Peyer's patch (tissue), 4 donors: ENCODE results near the gene CYP2F1. TPM values are rescaled to one million over a fixed set of nuclear protein-coding genes. Genes with fewer than 3 reads are reported as not detected.
A peak's percentile ranks its signal among the peaks of the same experiment; 100 is the strongest.

Experiments
- DNase-seq, 3 donors: peaks; one replicate each; pipeline ENCODE4 v3.0.0-alpha.2; 2017 to 2019
- H3K27ac ChIP-seq, 4 donors: fragments of 200-600 bp; sonication (generic); one replicate each; pipeline ENCODE4 v1.5.1; 2016 to 2019
- H3K27me3 ChIP-seq, 2 donors: fragments of 200-600 bp; sonication (generic); one replicate each; pipeline ENCODE4 v1.5.1; 2019
- H3K36me3 ChIP-seq, 3 donors: fragments of 200-600 bp; sonication (generic); one replicate each; pipeline ENCODE4 v1.5.1; 2016 to 2019
- H3K4me1 ChIP-seq, 4 donors: fragments of 200-600 bp; sonication (generic); one replicate each; pipeline ENCODE4 v1.5.1; 2016 to 2019
- H3K4me3 ChIP-seq, 4 donors: fragments of 200-600 bp; sonication (generic); 1 replicate in 3 of 4; 2 replicates in 1 of 4; pipeline ENCODE4 v1.5.1; 2016 to 2019; ENCODE audit warnings: mild to moderate bottlenecking in 1 of 4
- H3K9me3 ChIP-seq, 4 donors: fragments of 200-600 bp; sonication (generic); one replicate each; pipeline ENCODE4 v1.5.1; 2016 to 2019; ENCODE audit warnings: mild to moderate bottlenecking in 1 of 4
- POLR2A ChIP-seq, 2 donors: fragments of 450-650 bp; IDR thresholded peaks; one replicate each; pipeline ENCODE4 v1.5.1; 2017; ENCODE audit warnings: antibody characterized with exemption in 2 of 2, mild to moderate bottlenecking in 2 of 2, moderate library complexity in 2 of 2
- total RNA-seq, 4 donors: library from RNA; depleted of rRNA; stranded (reverse); fragments of >200 nt; gene quantifications; one replicate each; pipeline ENCODE4 v1.1.0, GENCODE V29; 2016
- TF ChIP-seq, protein P1 (sequence below), 6 experiments: fragments of 450-650 bp in 4 of 6; fragments of 200-600 bp in 2 of 6; sonication (generic) in 1 of 6; IDR thresholded peaks; one replicate each; pipeline ENCODE4 v1.5.1; 2017 to 2019; ENCODE audit warnings: antibody characterized with exemption in 6 of 6, mild to moderate bottlenecking in 3 of 6, moderate library complexity in 1 of 6

The CYP2F1 gene
- total RNA-seq, 4 donors from 2014 or later: not detected

DNA sequence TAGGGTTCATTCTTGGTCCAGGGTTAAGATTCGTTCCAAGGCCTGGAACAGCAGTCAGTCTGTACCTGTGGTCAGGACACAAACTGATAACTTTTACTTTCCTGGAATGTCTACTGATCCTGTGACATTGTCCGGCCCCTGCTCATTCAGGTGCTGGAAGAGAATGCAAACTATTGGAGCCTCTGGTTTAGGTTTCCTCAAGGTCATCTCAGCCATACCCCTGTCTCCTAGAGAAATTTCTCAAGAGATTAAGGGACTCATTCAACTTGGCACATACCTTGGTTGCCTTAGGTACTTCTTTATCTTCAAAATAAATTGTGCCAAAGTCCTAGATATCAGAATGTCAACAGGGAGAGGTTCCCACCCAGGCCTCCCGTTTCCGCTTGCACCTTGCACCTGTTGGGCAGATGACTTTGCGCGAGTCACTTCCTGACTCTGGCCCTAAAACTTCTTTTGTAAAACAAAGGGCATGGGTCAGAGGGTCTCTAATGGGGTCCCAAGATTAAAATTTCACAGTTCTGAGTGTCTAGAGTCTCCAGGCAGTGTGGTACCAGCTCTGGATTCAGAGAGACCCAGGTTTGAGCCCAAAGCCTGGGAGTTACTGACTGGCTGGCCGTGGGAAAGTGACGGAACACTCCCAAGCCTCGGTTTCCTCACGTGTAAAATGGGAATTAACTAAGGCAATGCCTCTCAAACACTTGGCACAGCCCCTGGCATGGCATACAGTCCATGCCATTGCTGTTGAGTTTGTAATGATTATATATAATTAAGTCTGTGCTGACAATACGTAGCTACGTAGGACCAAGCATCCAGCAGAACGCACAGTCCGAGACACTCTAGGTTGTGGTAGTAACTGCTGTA, 52.9 kb downstream of the CYP2F1 start:
- H3K9me3 ChIP-seq: no peaks in the 10 kb centered on the region
- peak overlapping the region in 3 of 4 donors; percentile 66 to 90 (median 90) for H3K27ac ChIP-seq
- no peak for TF ChIP-seq POLR2A (IDR thresholded peaks at IDR 0.05)
- TF ChIP-seq, protein P1, sequence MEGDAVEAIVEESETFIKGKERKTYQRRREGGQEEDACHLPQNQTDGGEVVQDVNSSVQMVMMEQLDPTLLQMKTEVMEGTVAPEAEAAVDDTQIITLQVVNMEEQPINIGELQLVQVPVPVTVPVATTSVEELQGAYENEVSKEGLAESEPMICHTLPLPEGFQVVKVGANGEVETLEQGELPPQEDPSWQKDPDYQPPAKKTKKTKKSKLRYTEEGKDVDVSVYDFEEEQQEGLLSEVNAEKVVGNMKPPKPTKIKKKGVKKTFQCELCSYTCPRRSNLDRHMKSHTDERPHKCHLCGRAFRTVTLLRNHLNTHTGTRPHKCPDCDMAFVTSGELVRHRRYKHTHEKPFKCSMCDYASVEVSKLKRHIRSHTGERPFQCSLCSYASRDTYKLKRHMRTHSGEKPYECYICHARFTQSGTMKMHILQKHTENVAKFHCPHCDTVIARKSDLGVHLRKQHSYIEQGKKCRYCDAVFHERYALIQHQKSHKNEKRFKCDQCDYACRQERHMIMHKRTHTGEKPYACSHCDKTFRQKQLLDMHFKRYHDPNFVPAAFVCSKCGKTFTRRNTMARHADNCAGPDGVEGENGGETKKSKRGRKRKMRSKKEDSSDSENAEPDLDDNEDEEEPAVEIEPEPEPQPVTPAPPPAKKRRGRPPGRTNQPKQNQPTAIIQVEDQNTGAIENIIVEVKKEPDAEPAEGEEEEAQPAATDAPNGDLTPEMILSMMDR (IDR thresholded peaks at IDR 0.05): no peak
- DNase-seq: peak in 2 of 3 donors; percentile 86 to 88
- H3K36me3 ChIP-seq: no peaks in the 10 kb centered on the region
- H3K4me3 ChIP-seq: no peak overlapping the region
- H3K4me1 ChIP-seq: peaks cover 0 to 9% (median 2%) of the 10 kb centered on the region in 4 donors
- H3K27me3 ChIP-seq: no peaks in the 10 kb centered on the region

DNA sequence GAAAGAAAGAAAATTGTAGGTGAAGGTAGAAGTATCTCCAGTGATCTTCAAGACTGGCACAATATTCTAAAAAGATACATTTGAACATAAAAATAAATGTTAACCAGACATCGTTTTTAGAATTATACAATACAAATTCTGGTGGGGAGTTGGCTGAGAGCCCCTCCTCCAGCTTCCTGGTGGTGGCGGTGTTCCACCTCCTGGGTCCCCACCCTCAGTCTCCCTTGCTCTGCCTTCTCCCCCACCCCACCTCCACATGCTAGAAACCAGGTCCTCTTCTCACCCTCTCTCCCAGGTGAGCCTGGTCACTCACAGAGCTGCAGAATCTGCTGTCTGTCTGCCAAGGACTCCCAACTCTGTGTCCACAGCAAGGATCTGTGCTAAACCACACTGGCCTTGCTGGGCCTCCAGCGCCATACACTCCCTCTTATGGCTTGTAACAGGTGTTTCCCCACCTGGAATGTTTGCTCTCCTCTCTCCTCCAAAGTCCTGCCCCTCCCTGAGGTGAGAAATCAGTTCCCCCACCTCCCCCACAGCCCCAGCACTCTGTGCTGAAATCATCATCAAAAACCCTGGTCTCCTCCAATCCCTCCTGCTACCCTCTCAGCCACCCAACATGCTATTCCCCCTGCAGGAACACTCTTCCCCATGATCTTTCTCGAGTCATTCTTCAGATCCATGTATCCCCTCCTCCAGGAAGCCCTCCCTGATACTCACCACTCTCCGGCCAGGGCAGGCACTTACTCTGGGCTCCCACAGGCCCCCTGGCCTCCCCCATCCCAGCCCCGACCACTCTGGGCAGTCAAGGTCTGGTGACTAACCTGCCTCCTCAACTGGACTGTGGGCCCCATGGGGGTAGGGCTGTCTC, 58.3 kb downstream of the CYP2F1 start:
- Histone ChIP-seq H3K4me1 (peaks cover 0 to 22% (median 0%) of the 10 kb centered on the region in 4 donors), H3K9me3 (no peaks in the 10 kb centered on the region), H3K4me3 (no peak overlapping the region), H3K36me3 (no peaks in the 10 kb centered on the region), H3K27me3 (no peaks in the 10 kb centered on the region), H3K27ac (peak overlapping the region in 3 of 4 donors; percentile 27 to 67 (median 59))
- TF ChIP-seq POLR2A (IDR thresholded peaks at IDR 0.05): no peak
- TF ChIP-seq, protein P1 (IDR thresholded peaks at IDR 0.05): no peak
- DNase-seq: no peak

DNA sequence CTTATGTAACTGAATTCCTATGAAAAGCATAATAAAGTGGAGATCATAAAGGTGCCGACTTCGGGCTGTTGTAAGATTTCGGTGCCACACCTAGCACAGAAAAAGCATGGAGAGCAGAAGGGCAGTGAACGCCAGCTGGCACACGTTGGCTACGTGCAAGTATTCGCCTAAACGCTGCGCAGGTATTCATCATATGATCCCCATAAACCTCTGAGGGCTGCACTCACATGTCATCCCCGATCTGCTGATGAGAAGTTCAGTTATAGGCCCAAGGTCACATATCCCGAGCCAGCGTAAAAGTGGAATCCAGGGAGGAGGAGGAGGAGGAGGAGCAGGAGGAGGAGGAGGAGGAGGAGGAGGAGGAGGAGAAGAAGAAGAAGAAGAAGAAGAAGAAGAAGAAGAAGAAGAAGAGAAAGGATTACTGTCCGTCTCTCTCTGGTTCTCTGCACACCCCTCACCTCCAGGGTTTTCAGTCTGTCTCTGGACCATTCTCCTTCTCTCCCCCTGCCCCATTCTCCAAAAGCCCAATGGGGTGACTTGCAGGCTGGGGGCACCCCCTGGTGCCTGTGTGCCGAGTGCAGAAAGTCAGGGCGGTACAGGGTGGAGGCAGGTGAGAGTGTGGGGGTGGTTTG, 60.2 kb downstream of the CYP2F1 start:
- no peak overlapping the region for H3K4me3 ChIP-seq
- DNase-seq: peak in 2 of 3 donors; percentile 81 to 82
- no peak for TF ChIP-seq POLR2A (IDR thresholded peaks at IDR 0.05)
- TF ChIP-seq, protein P1 (IDR thresholded peaks at IDR 0.05): no peak
- H3K4me1 ChIP-seq: peaks cover 0 to 22% (median 0%) of the 10 kb centered on the region in 4 donors
- peak overlapping the region in 2 of 4 donors; percentile 55 to 70 for H3K27ac ChIP-seq
- H3K9me3 ChIP-seq: no peaks in the 10 kb centered on the region
- H3K27me3 ChIP-seq: no peaks in the 10 kb centered on the region
- no peaks in the 10 kb centered on the region for H3K36me3 ChIP-seq

DNA sequence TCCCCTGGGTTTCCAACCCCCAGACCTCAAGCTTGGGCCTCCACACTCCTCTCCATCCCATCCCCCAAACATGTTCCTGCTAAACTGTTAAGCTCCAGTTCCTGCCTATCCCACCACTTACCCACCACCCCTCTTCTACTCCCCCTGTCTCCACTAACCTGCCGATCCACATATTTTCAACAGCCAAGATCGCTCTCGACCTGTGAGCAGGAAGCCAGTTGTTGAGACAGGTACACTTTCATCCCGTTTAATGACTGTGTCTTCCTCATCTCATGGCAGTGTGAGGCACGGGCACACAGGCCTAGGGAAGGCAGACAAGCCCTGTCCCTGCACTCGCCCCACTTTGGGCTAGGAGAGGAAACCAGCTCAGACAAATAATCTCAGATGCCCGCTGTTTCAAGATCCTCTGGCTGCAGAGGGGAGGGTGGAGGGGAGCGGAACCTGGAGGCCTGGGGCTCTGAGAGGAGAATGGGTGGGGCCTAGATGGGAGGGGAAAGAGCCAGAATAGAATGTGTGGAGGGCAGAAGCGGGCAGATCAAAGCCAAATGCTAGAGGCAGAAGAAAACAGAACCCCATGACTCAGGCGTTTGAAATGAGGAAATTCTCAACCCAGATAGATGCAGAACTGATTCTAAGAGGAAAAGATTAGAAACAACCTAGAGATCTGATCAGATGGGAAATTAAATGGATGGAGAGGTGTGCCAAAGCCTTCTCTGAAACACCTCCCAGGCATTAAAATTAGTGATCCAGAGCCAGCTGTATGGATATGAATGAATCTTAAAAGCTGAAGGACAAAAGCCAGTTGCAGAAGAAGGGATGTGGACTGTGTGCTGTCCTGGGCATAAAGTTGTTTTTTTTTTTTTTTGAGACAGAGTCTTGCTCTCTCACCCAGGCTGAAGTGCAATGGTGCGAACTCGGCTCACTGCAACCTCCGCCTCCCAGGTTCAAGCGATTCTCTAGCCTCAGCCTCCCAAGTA, 61.9 kb downstream of the CYP2F1 start:
- DNase-seq: peak; percentile 34 to 70 (median 65)
- no peaks in the 10 kb centered on the region for H3K36me3 ChIP-seq
- TF ChIP-seq POLR2A (IDR thresholded peaks at IDR 0.05): no peak
- TF ChIP-seq, protein P1 (IDR thresholded peaks at IDR 0.05): no peak
- H3K4me3 ChIP-seq: peak overlapping the region in 1 of 4 donors; percentile 4
- H3K27ac ChIP-seq: peak overlapping the region in 3 of 4 donors; percentile 13 to 76 (median 51)
- no peaks in the 10 kb centered on the region for H3K9me3 ChIP-seq
- H3K27me3 ChIP-seq: no peaks in the 10 kb centered on the region
- H3K4me1 ChIP-seq: peaks cover 0 to 22% (median 0%) of the 10 kb centered on the region in 4 donors

Other genes with a start within 250 kb of the CYP2F1 start
- gene CYP2A7, start 232.2 kb upstream of the CYP2F1 start, total RNA-seq: not detected
- 10 to 100 TPM in 3 of 4 donors, 1 to 10 TPM in 1; 5.8 to 58.8 (median 25.0) TPM for gene CYP2B6, start 123.2 kb upstream of the CYP2F1 start, total RNA-seq
- not detected for gene CYP2A13, start 26.0 kb upstream of the CYP2F1 start, total RNA-seq
- gene CYP2S1, start 78.8 kb downstream of the CYP2F1 start, total RNA-seq: 100 to 1,000 TPM in 1 of 4 donors, 10 to 100 TPM in 2, 1 to 10 TPM in 1; 4.1 to 147 (median 67.1) TPM
- 10 to 100 TPM in 3 of 4 donors, 1 to 10 TPM in 1; 7.2 to 46.2 (median 24.2) TPM for gene AXL, start 104.8 kb downstream of the CYP2F1 start, total RNA-seq
- 100 to 1,000 TPM; 123 to 244 (median 167) TPM for gene HNRNPUL1, start 149.9 kb downstream of the CYP2F1 start, total RNA-seq
- 10 to 100 TPM; 17.9 to 33.0 (median 29.6) TPM for gene CCDC97, start 195.7 kb downstream of the CYP2F1 start, total RNA-seq
- gene TGFB1, start 239.5 kb downstream of the CYP2F1 start, total RNA-seq: 10 to 100 TPM in 3 of 4 donors, 1 to 10 TPM in 1; 6.8 to 80.9 (median 22.9) TPM
- 1 to 10 TPM in 3 of 4 donors, not detected in 1; 3.6 to 6.8 (median 3.8) TPM for gene B9D2, start 249.7 kb downstream of the CYP2F1 start, total RNA-seq